Measurements from ENCODE around the gene UBE2D2.
A peak's percentile ranks its signal among the peaks of the same experiment; 100 is the strongest.
"Not testable (repeated sequence)": the region's sequence is repeated elsewhere in the genome, so short reads cannot be mapped to it uniquely, and the experiment has no call there.

UBE2D2 gene

DNA sequence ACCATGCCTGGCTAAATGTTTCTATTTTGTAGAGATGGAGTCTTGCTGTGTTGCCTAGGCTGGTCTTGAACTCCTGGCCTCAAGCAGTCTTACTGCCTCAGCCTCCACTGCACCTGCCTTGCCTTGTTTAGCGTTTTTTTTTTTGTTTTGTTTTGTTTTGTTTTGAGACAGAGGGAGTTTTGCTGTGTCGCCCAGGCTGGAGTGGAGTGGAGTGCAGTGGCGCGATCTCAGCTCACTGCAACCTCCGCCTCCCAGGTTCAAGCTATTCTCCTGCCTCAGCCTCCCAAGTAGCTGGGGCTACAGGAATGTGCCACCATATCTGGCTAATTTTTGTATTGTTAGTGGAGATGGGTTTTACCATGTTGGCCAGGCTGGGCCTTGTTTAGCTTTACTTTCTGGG is 27.0 kb downstream of the UBE2D2 start:
- not testable (repeated sequence) for DNase-seq

DNA sequence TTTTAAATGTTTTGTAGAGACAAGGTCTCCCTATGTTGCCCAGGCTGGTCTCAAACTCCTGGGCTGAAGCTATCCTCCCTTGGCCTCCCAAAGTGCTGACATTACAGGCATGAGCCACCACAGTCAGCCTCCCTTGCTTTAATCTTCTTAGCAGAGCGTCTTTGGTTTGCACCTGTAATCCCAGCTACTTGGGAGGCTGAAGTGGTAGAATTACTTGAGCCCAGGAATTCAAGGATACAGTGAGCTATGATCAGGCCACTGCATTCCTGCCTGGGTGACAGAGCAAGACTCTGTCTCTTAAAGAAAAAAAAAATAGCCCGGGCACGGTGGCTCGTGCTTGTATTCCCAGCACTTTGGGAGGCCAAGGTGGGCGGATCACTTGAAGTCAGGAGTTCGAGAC is 27.8 kb downstream of the UBE2D2 start:
- DNase-seq, result no peak

DNA sequence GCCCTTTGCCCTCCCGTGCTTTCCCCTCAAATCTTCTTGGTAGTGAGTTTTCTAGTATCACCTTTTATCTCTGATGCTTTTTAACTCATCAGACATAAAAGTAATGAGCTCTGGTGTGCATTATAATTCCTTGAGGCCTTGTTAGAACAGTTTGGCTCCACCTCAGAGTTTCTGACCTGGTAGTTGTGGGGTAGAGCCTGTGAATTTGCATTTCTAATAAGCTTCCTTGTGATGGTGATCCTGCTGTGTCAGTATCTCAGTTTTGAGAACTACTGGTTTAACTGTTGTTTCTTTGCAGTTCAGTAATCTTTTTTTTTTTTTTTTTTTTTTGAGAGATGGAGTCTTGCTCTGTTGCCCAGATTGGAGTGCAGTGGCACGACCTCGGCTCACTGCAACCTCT is 31.1 kb downstream of the UBE2D2 start:
- DNase-seq, result no peak

DNA sequence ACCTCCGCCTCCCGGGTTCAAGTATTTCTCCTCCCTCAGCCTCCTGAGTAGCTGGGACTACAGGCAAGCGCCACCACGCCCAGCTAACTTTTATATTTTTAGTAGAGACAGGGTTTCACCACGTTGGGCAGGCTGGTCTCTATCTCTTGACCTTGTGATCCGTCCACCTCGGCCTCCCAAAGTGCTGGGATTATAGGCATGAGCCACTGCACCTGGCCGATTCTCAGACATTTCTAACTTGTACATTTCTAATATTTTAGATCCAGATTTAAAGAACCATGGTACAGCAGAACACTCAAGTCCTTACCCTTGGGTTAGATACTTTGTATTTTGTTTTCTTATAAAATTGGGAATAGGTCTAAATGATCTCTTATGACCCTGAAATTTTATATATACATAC is 31.9 kb downstream of the UBE2D2 start:
- DNase-seq, result not testable (repeated sequence)

DNA sequence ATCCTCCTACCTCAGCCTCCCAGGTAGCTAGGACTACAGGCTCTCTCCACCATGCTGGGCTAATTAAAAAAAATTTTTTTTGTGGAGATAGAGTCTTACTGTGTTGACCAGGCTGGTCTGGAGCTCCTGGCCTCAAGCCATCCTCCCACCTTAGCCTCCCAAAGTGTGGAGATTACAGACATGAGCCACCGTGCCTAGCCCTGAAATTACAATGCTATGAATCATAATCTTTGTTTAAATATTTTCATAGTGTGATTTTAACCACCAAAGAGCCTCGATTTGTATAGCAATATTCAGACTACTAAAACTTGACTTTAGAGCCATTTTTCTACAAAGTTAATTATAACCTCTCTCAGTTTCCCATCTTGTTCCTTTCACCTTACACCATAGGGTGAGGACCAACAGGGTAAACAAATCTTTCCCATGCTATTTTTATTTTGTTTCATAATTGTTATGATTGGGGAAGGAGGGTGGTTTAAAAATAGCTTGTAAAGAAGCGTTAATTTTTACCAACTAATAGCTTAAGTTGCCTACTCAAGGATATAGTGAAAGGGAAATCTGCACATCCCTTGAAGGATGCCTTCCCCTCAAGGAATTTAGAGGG is 32.7 kb downstream of the UBE2D2 start:
- DNase-seq, result no peak

DNA sequence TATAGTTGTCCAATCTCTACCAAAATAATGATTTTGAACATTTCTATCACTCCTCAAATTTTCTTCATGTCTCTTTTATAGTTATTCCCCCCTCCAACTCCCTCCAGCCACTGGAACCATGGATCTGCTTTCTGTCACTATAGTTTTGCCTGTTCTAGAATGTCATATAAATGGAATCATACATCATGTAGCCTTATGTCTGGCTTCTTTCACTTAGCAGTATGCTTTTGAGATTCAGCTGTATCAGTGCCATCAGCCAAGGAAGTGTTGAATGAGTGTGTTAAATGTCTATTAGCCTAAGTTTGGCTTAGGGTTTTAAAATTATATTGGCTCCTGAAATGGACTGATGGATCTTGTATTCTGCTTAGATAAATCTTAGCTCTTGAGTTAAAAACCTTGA is 36.0 kb downstream of the UBE2D2 start:
- DNase-seq, result no peak

DNA sequence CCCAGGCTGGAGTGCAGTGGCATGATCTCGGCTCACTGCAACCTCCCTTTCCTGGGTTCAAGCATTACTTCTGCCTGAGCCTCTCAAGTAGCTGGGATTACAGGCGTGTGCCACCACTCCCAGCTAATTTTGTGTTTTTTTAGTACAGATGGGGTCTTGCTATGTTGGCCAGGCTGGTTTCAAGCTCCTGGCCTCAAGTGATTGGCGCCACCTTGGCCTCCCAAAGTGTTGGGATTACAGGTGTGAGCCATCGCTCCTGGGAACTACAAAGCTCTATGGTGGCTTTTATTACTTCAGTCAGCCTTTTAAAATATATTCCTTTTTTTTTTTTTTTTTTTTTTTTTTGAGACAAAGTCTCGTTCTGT is 37.4 kb downstream of the UBE2D2 start:
- not testable (repeated sequence) for DNase-seq

DNA sequence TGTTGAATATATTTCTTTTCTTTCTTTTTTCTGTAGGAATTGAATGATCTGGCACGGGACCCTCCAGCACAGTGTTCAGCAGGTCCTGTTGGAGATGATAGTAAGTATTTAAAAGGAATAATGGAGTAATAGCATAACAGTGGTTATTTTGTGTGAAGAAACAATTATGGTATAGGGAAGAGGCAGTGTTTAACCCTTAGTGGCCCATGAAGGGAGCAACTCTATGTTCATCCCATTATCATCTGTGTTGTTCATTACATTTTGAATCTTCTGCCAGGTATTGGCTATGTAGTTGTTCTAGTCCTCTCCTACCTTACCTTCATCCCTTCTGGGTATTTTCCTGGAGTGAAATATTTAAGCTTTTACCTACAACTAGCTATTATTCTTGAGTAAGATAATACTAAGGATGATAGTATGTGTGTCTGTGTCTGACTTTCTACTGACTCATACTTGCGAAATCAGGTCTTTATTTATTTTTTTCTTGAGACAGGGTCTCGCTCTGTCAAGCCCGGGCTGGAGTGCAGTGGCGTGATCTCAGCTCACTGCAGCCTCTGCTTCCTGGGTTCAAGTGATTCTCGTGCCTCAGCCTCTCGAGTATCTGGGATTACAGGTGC is 39.3 kb downstream of the UBE2D2 start:
- no peak for DNase-seq

DNA sequence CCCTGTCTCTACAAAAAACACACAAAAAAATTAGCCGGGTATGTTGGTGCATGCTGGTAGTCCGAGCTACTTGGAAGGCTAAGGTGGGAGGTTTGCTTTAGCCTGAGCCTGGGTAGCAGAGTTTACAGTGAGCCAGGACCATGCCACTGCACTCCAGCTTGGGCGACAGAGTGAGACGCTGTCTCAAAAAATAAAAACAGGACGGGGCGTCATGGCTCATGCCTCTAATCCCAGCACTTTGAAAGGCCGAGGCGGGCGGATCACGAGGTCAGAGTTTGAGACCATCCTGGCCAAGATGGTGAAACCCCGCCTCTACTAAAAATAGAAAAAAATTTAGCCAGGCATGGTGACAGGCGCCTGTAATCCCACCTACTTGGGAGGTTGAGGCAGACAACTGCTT is 40.3 kb downstream of the UBE2D2 start:
- DNase-seq, result no peak

DNA sequence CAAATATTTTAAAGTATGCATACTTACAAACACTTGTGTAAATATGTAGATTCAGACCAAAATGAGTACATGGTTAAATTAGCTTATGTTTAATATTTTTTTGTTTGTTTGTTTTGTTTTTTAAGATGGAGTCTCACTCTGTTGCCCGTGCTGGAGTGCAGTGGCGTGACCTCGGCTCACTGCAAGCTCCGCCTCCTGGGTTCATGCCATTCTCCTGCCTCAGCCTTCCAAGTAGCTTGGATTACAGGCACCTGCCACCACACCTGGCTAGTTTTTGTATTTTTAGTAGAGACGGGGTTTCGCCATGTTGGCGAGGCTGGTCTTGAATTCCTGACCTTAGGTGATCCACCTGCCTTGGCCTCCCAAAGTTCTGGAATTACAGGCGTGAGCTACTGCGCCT is 40.8 kb downstream of the UBE2D2 start:
- not testable (repeated sequence) for DNase-seq

DNA sequence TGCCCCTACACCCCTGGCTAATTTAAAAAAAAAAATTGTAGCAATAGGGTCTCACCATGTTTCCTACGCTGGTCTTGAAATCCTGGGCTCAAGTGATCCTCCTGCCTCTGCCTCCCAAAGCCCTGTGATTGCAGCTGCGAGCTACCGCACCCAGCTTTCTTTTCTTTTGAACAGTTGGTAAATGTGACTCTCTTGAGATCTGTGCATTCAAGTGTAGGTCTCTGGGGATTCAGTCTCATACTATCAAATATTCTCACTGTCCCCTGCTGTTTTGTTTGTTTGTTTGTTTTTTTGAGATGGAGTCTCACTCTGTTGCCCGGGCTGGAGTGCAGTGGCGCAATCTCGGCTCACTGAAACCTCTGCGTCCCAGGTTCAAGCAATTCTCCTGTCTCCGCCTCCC is 44.7 kb downstream of the UBE2D2 start:
- DNase-seq, result no peak

DNA sequence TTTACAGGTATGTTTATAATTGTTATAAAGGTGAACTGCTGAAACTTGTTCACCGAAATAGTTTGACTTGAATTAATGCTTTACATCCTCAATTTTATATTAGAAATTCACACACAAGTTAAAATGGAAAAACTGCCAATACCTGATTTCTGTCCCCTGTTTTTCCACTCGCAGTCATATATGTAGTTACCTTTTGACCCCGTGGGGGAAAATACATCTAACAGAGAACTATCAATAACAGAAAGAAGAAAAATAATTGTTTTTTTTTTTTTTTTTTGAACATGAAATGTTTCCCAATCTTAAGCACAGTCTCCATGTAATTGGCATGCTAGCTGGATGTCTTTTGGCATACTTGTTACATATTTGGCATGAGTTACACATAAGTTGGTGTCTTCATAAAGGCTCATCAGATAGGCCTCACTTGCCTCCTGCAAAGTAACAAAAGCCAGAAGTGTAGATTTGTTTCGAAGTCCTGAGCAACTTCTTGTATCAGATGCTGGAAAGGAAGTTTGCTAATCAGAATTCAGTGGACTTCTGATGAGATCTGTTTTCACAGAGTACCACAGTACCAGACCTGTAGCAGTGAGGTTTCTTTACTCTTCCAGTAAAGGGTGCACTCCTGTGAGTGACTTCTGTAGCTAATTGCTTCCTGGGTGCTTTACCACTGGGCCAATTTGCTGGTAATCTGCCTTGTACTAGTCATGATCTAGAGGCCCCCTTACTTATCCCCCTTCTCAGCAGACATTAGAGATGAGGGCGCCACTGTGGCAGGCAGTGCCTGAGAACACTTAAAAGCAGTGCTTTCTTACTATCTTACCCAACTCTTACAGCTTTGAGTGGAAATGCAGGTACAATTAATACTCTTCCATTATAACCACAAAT is 50.8 kb downstream of the UBE2D2 start:
- no peak for DNase-seq

DNA sequence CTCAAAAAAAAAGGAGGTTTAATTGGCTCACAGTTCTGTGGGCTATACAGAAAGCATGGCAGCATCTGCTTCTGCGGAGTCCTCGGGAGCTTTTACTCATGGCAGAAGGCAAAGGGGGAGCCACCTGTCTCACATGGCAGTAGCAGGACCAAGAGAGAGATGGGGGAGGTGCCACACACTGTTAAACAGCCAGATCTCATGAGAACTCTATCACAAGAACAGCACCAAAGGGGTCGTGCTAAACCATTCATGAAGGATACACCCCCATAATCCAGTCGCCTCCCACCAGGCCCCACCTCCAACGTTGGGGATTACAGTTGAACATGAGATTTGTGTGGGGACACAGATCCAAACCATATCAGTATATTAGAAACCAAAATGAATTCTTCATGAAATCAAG is 58.7 kb downstream of the UBE2D2 start:
- no peak for DNase-seq

DNA sequence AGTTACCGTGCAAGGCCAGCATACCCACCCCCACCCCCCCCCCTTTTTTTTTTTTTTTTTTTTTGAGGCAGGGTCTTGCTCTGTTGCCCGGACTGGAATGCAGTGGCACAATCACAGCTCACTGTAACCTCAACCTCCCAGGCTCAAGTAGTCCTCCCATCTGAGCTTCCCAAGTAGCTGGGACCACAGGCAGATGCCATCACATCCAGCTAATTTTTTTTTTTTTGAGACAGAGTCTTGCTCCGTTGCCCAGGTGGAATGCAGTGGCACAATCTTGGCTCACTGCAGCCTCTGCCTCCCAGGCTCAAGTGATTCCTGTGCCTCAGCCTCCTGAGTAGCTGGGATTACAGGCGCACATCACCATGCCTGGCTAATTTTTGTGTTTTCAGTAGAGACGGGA is 64.3 kb downstream of the UBE2D2 start:
- DNase-seq, result not testable (repeated sequence)

DNA sequence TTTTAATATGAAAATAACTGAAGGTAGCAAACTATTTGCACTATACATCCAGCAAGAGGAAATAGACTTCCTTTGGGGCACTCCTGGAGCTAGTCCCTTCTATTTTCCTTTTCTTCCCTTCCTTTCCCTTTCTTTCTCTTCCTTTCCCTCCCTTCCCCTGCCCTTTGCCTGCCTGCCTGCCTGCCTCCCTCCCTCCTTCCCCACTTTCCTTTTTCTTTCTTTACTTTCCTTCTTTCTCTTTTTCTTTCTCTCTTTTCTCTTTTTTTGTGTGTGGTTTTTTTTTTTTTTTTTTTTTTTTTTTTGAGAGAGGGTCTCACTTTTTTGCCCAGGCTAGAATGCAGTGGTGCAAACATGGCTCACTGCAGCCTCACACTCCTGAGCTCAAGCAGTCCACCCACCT is 69.7 kb downstream of the UBE2D2 start:
- DNase-seq, result no peak

DNA sequence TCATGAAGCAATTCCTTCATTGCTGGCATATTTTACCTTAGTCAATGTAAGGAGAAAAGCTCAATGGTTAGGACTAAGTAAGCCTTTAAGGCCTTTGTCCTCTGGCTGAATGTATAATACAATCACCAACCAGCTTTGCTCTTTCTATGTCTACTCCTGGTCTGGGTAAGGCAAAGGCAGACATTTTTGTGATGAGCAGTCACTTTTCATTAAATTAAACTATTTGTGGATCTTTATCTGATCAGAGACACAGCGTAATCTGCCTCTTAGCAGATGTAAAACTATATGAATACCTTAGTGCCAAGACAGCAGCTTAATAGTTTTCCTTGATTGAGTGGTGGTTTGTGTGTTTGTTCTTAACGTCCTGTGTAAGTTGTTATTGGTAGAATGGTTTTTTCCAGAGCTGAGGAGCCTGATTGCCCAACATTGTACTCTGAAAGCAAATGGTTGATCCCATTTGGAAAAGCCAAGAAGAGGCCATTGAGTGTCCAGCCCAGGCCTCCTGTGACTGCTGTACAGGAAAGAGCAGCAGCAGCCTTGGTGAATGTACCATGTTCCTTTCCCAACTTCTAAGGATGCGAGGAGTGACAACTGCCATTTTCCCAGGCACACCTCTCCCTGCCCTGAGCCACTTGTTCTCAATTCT is 70.5 kb downstream of the UBE2D2 start:
- no peak for DNase-seq

DNA sequence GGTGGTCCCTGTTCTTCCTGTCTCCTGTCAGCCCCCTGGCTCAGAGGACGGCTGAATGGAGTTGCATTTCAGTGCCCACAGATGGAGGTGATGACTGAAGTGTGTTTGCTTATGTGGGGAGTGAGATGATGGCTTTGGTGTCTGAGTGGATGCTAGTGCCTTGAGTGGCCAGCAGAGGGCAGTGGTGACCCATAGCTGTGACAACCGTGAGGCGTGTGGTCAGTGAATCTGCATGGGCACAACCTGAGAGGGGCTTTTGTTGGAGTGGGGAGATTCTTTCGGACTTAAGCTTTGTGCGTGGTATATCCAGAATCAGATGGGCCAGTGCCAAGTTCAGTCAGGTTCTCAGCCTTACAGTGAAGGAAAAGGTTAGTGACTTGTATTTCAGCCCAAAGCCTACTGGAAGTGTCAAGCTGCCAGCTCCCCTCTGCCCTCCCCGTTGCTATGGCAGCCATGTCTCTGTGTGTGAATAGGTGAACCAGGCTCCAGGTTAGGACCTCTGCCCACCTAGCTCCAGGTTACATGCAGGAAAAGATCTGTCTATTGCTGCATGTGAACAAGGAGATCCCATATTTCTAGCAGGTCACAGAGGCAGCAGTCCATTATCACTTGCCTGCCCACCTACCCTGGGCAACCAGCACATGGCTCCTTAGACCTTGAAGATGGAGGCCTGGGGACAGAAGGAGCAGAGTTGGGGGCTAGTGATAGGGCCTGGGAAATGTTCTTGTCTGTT is 72.3 kb downstream of the UBE2D2 start:
- peak; percentile 61 for DNase-seq

DNA sequence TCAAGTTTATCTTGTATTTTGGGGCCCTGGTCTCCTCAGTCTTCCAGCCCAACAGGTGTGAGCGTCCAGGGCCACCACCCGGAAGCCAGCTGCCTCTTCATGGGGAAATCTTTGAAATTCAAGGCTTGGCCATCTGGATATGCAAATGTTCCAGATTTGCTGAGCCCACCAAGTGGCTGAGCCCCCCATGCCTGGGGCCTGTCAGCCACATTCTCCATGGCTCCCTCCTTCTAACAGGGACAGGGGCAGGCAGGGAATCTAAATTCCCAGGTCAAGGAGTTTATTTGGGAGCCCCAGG is 72.8 kb downstream of the UBE2D2 start:
- no peak for DNase-seq

DNA sequence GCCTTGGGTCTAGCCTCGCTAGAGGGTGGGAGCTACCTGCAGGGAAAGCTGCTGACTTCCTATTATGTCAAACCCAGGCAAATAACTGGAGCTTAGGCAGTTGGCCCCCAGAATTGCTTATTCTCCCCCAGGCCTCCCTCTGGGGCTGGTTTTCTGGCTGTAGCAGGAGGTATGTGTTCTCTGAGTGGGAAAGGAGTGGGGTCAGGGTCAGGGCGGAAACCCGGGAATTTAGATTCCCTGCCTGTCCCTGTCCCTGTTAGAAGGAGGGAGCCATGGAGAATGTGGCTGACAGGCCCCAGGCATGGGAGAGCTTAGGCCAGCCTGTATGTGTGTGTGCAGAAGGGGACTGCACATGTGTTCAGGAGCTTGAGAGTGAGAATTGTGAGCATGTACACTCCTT is 73.4 kb downstream of the UBE2D2 start:
- no peak for DNase-seq

DNA sequence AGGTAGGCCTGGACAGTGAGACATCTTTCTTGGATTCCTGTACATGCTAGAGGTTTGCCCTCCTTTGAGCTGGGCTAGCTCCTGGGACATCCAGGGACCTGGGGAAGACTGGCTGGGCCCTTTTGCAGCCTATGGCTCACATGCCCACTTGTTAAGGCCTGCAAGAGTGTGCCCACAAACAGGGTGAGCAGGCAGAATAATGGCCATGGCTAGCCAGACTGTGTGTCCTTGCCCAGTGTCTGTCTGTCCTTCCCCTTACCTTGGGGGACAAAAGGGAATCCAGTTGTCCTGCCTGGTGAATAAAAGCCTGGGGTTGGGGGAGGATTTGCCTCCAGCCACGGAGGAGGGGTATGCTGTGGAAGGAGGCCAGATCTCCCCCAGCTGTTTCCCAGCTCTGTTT is 74.1 kb downstream of the UBE2D2 start:
- DNase-seq, result no peak

DNA sequence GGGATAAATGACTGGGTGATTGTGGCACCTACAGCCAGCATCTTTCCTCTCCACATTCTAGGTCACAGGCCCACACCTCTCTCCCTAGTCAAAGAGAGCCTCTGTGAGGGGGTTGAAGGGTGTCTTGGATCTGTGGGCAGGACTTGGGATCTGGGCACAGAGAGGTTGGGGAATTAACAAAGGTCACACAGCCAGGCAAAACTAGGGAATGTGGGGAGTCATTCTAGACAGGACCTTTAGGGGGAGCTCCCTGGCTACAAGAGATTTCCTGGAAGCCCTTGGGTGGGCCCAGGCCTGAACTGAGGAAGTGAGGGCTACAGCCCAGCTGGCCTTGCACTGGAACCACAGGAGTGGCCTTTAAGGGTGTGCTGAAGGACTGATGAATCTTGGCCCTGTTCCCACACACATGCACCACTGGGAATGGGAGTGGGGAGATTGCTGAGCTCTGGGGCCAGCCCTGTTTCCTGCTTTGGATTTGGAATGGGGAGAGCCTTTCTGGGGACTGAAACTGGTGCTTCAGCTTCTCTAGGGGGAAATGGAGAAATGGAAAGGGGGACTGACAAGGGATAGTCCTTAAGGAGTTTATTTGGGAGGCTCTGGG is 74.6 kb downstream of the UBE2D2 start:
- peak; percentile 69 for DNase-seq

DNA sequence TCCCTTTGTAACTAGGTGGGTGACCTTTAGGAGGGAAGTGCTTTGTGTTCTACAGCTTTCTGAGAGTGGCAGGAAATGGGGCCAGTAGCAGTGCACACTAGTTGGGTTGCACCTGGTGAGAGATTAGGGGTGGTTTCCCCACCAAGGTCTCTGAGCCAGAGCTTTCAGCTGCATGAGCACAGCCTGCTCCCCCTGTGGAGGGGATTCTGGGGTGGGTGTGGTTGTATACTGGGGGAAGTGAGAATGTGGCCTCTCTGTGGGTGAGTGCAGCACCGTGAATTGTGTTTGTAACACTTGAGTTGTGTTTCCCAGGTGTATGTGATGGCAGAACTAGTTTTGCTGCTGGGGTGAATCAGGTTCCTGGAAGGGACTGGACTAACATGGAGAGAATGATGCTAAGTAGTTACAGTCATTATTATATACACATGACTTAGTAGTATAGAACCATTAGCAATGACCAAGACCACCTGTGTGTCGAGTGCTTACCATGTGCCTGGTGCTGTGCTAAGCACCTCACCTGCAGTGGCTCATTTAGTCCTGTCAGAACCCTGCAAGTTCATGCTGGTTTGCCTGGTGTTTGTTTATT is 75.2 kb downstream of the UBE2D2 start:
- DNase-seq, result no peak
